HEK293T (cell line): ENCODE data around the gene BRMS1L.

Experiments used
- ARNT ChIP-seq: fragments of 450-650 bp; IDR thresholded peaks from 2 replicates; pipeline ENCODE4 v1.6.1; 2017; ENCODE audit warnings: mild to moderate bottlenecking
- BHLHE40 ChIP-seq: fragments of 450-650 bp; IDR thresholded peaks from 2 replicates; pipeline ENCODE4 v1.6.1; 2016; ENCODE audit warnings: mild to moderate bottlenecking, moderate library complexity, borderline replicate concordance
- ELF4 ChIP-seq: fragments of 450-650 bp; IDR thresholded peaks from 2 replicates; pipeline ENCODE4 v1.6.1; 2017; ENCODE audit warnings: antibody characterized with exemption
- FOXA1 ChIP-seq: fragments of 450-650 bp; IDR thresholded peaks from 2 replicates; pipeline ENCODE4 v1.6.1; 2016; ENCODE audit warnings: mild to moderate bottlenecking
- FOXK2 ChIP-seq: fragments of 450-650 bp; IDR thresholded peaks from 2 replicates; pipeline ENCODE4 v1.6.1; 2016; ENCODE audit warnings: mild to moderate bottlenecking
- FOXM1 ChIP-seq: fragments of 450-650 bp; IDR thresholded peaks from 2 replicates; pipeline ENCODE4 v1.6.1; 2017; ENCODE audit warnings: mild to moderate bottlenecking, borderline replicate concordance
- HDGF ChIP-seq: fragments of 450-650 bp; IDR thresholded peaks from 2 replicates; pipeline ENCODE4 v1.6.1; 2017; ENCODE audit warnings: antibody characterized with exemption, borderline replicate concordance
- LEF1 ChIP-seq: fragments of 450-650 bp; IDR thresholded peaks from 2 replicates; pipeline ENCODE4 v1.6.1; 2017; ENCODE audit warnings: mild to moderate bottlenecking, borderline replicate concordance
- SP1 ChIP-seq: fragments of 450-650 bp; IDR thresholded peaks from 2 replicates; pipeline ENCODE4 v1.6.1; 2017
- SUZ12 ChIP-seq: fragments of 450-650 bp; IDR thresholded peaks from 2 replicates; pipeline ENCODE4 v1.6.1; 2016; ENCODE audit warnings: mild to moderate bottlenecking
- TARDBP ChIP-seq: fragments of 450-650 bp; IDR thresholded peaks from 2 replicates; pipeline ENCODE4 v1.6.1; 2016

- TF ChIP-seq ARNT (no peak), ELF4 (no peak), SUZ12 (no peak), FOXA1 (no peak), TARDBP (no peak), BHLHE40 (no peak), SP1 (no peak), FOXM1 (no peak), FOXK2 (no peak), LEF1 (no peak), HDGF (no peak)
Observed at GRCh38 chr14:35808076-35808637, 18.0 kb upstream of the BRMS1L start.
